ENCODE data around the gene CDKAL1. TPM values are rescaled to one million over a fixed set of nuclear protein-coding genes. Genes with fewer than 3 reads are reported as not detected.
A peak's percentile ranks its signal among the peaks of the same experiment; 100 is the strongest.

CDKAL1 gene
- total RNA-seq, 1 donor: 20.0 TPM

- DNase-seq (ENCODE audit: low read depth): no peak
- no peak overlapping the region for H3K4me3 ChIP-seq (ENCODE audit: low read depth, low read length)
- no peak for TF ChIP-seq CTCF (IDR thresholded peaks at IDR 0.05; ENCODE audit: insufficient read depth, low read length)
Observed at GRCh38 chr6:20905377-20905776, 371.1 kb downstream of the CDKAL1 start.

- DNase-seq (ENCODE audit: low read depth): peak; percentile 88
- no peak overlapping the region for H3K4me3 ChIP-seq (ENCODE audit: low read depth, low read length)
- no peak for TF ChIP-seq CTCF (IDR thresholded peaks at IDR 0.05; ENCODE audit: insufficient read depth, low read length)
Observed at GRCh38 chr6:20906945-20907344, 372.7 kb downstream of the CDKAL1 start.

DNA sequence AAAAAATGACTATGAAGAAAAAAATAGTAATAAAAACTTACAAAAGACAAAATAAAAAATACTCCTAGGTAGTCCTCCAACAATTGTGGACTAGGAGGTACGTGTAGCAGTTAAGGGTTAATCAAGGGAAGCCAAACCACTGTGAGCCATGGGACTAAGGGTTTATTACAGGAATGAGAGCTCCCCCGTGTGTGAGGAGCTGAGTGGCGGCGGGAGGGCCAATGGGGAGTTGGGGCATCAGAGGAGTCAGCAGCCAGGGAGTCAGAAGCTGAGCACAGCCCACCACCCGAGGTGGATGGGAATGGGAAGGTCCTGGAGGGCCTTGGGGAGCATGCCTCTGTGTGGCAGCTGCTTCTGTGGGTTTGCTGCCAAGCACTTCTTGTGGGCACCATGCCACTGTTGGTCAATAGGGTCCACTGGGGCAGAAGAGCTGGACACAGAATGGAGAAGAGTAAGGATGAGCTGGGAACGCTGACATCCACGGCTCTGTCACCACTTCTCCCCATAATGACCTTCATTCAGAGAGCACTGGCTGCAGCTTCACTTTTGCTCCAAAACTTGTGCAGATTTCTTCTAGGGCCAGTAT, 373.3 kb downstream of the CDKAL1 start:
- H3K4me3 ChIP-seq (ENCODE audit: low read depth, low read length): no peak overlapping the region
- no peak for TF ChIP-seq CTCF (IDR thresholded peaks at IDR 0.05; ENCODE audit: insufficient read depth, low read length)
- DNase-seq (ENCODE audit: low read depth): no peak

DNA sequence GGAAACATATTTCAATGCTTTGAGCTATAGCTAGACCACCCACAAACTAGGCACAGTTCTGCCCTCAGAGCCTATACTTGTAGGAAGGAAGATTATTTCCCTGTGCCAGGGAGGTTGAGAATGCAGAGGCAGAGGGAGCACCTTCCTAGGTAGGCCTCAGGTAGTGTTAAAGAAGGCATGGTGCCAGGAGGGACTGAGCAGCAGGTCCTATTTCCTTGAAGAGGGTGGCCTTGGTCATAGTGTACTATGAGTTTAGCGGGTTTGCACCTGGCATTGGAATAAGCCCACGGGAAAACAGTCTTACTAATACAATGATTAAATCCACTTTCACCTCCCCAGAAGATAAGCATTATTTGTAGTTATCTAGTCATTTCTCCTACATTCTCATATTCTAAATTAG, 375.4 kb downstream of the CDKAL1 start:
- no peak overlapping the region for H3K4me3 ChIP-seq (ENCODE audit: low read depth, low read length)
- no peak for TF ChIP-seq CTCF (IDR thresholded peaks at IDR 0.05; ENCODE audit: insufficient read depth, low read length)
- DNase-seq (ENCODE audit: low read depth): no peak

GRCh38 chr6:20911712-20912111, 377.5 kb downstream of the CDKAL1 start:
- no peak for DNase-seq (ENCODE audit: low read depth)
- no peak overlapping the region for H3K4me3 ChIP-seq (ENCODE audit: low read depth, low read length)
- no peak for TF ChIP-seq CTCF (IDR thresholded peaks at IDR 0.05; ENCODE audit: insufficient read depth, low read length)

GRCh38 chr6:20915156-20915555, 380.9 kb downstream of the CDKAL1 start:
- no peak for TF ChIP-seq CTCF (IDR thresholded peaks at IDR 0.05; ENCODE audit: insufficient read depth, low read length)
- no peak overlapping the region for H3K4me3 ChIP-seq (ENCODE audit: low read depth, low read length)
- no peak for DNase-seq (ENCODE audit: low read depth)

GRCh38 chr6:20915626-20916025, 381.4 kb downstream of the CDKAL1 start:
- DNase-seq (ENCODE audit: low read depth): no peak
- TF ChIP-seq CTCF (IDR thresholded peaks at IDR 0.05; ENCODE audit: insufficient read depth, low read length): no peak
- H3K4me3 ChIP-seq (ENCODE audit: low read depth, low read length): no peak overlapping the region
